ENCODE measurements around the gene ABCB8.

The ABCB8 gene

GRCh38 chr7:151087245-151088018 is 59.2 kb downstream of the ABCB8 start:
- no peak for DNase-seq (ENCODE audit: low spot score)

- no peak for DNase-seq (ENCODE audit: low spot score)
Observed at GRCh38 chr7:151088019-151088855, 60.0 kb downstream of the ABCB8 start.

- DNase-seq (ENCODE audit: low spot score), result no peak
Observed at GRCh38 chr7:151088856-151089699, 60.8 kb downstream of the ABCB8 start.

- no peak for DNase-seq (ENCODE audit: low spot score)
Observed at GRCh38 chr7:151089893-151090730, 61.9 kb downstream of the ABCB8 start.

- DNase-seq (ENCODE audit: low spot score), result no peak
Observed at GRCh38 chr7:151091003-151091402, 62.8 kb downstream of the ABCB8 start.

DNA sequence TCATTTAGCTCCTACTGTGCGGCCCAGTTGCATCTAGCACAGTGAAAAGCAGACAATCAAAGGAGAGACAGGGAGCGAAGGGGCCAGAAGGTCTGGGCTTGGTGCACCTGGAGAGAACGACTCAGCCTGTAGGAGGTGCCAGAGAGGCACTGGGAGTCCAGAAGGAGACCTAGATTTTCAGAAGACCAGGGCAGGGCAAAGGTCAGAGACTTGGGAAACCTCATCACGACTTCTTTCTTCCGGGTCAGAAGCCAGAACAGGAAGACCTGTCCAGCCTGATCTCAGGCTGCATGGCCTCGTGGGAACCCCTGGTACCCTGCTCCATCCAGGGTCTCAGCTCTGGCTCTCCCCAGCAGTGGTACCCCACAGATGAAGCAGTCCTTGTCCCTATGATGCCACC is 63.2 kb downstream of the ABCB8 start:
- DNase-seq (ENCODE audit: low spot score), result no peak

DNA sequence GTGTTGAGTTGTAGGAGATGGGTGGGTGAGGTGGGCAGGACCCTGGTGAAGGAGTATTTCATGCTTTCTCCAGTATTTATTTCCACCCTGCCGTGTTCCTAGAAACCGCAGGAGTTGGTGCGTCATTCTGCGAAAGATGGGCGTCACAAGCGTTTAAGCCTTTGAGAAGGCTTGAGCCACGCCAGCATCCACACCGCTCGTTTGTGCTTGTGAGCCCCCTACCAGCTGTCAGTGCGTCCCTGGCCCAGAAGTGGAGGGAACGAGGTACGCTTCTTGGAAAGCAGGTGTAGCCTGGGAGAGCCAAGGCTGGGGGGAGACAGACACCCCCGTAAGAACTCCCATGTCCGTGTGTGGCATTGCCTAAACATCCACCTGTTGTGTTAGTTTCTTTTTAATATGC is 63.7 kb downstream of the ABCB8 start:
- no peak for DNase-seq (ENCODE audit: low spot score)

DNA sequence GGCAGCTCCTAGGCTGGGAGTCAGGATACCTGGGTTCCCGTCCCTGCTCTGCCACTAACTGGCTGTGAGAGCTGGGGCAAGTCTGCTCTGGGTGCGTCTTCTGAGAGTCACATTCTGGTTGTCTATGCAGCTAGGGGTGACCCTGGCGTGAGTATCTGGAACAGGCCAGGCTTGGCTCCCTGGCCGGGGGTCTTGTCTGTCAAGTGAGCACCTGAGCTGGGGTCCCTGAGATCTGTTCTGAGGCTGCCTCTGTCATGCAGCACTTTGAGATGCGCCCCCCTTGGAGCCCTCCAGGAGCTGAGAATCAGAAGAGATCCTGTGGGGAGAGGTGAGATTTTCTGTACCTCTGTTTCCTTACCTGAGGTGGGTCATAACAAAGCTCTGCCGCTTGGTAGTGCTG is 65.5 kb downstream of the ABCB8 start:
- no peak for DNase-seq (ENCODE audit: low spot score)

DNA sequence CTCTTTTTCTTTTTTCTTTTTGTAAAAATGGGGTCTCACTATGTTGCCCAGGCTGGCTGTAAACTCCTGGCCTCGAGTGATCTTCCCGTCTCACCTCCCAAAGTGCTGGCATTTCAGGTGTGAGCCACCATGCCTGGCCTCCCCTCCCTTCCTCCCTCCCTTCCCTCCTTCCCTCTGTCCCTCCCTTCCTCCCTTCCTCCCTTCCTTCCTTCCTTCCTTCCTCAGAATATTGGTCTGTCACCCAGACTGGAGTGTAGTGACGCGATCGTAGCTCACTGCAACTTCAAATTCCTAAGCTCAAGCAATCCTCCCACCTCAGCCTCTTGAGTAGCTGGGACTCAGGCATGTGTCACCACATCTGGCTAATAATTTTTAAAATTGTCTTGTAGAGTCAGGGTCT is 66.4 kb downstream of the ABCB8 start:
- no peak for DNase-seq (ENCODE audit: low spot score)

DNA sequence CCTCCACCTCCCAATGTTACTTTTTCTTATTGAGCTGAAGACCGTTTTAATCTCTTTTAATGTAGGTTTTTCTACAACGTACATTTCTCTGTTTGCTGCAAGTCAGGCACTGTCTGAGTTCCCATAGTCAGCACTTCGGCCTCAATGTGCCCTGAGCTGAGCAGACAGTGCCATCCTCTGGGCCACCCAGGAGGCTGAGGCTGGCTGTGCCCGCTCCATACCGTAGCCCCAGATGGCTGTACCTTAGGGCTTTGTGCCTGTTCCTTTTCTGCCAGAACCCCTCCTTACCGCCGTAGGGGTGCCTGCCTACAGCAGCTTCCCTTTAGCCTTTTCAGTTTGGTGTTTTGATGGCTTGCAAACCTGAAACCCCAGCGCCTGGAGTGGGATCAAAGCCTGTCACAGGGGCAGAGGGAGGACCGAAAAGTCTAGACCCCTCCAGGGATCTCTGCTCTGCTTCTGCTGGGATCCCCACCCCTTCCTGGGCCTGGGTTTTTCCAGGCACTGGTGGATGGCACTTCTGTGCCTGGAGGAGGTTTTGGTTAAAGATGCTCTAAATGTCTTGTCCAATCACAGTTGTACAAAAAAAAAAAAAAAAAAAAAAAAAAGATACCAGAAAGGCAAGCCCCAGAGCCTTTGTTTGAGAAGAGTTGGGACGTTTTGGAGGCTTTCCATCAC is 67.0 kb downstream of the ABCB8 start:
- DNase-seq (ENCODE audit: low spot score), result no peak

GRCh38 chr7:151095828-151096475 is 67.7 kb downstream of the ABCB8 start:
- no peak for DNase-seq (ENCODE audit: low spot score)
